Right renal pelvis (tissue), 4 donors: ENCODE data around the gene NDE1. TPM values are rescaled to one million over a fixed set of nuclear protein-coding genes. Genes with fewer than 3 reads are reported as not detected.
"Not testable (repeated sequence)": the region's sequence is repeated elsewhere in the genome, so short reads cannot be mapped to it uniquely, and the experiment has no call there.

ENCODE experiments used
- DNase-seq, 4 donors: peaks; one replicate each; pipeline ENCODE4 v3.0.0-alpha.2; 2013; ENCODE audit warnings: low read depth in 4 of 4, low spot score in 3 of 4, missing footprints in 1 of 4
- polyA plus RNA-seq, 4 donors: library from polyadenylated mRNA; unstranded; fragments of 120-200 nt; gene quantifications; one replicate each; pipeline ENCODE4 v1.2.1, GENCODE V29; 2013; ENCODE audit not compliant: insufficient read length in 4 of 4

Gene NDE1
- polyA plus RNA-seq, 4 donors, result 38.8 to 43.4 (median 40.5) TPM

DNA sequence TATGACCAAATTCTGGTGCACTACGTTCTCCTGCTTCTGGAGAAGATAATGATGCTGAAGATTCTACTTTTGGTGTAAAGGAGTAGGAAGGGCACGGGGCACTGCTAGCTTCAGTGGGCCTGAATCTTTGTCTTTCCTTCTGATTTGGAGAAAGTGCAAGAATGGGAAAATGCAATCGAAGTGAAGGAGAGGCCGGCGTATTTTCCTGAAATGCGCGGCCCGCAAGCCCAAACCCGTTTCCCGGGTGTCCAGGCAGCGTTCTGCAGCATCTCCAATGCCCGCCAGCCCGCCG, 372 bp upstream of the NDE1 start:
- DNase-seq, result no peak

DNA sequence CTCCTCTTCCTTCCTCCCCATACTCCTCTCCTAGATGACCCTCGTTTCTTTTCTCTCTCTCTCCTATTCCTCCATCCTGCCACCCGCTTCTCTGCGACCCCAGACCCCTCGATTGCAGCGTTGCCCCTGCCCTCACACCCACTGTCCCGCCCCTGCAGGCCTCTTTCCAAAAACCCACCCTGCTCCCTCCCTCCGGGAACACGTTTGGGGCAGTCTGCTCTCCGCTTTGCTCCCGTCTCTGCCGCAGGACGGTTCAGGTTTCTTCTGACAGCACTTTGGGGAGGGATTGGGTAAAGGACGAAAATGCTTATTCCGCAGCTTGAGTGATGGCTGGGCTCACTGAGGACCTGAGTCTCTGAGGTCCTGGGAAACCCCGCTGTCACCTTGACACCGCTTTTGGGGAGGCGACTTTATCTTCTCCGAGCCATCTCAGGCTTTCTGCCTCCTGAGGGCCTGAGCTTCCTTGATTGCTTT, 690 bp downstream of the NDE1 start:
- peak in 1 of 4 donors; percentile 16 for DNase-seq

DNA sequence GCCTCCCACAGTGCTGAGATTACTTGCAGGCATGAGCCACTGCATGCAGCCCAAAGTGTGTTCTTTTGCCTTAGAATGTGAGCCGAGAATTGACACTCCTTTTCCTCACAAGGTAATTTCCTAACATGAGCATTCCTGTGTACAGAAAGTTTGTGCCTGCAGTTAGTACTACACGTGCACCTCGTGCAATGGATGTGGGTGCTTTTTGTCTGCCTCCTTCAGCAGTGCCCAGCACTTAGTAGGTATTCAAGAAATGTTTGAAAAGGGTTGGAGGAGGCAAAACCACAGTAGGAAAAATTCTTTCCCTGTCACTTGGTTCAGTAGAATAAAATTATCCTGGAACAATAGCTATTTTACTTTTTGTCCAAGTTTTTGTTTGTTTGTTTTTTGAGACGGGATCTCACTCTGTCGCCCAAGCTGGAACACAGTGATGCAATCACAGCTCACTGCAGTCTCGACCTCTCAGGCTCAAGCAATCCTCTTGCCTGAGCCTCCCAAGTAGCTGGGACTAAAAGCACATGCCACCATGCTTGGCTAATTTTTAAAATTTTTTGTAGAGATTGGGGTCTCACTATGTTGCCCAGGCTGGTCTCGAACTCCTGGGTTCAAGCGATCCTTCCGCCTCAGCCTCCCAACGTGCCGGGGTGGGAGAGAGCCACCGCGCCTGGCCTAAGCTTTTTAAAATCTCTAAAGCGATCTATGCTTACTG, 2.4 kb downstream of the NDE1 start:
- no peak for DNase-seq

DNA sequence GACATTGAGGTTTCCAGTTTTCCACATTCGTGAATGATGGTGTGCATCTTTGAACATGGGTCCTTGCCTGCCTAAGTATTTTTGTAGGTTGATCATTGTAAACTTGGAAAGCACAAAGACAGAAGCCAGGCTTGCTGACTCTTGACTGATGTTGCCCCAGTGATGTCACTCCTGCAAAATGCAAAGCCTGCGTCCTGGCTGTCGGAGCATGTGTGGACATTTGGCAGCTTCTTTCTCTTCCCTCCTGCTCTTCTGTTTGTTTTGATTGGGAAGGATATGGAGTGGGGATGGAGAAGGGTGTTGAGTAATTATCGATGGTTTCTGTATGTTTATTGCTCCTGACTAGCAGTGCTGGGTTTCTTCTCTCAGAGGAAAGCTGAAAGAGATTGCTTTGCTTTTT, 3.2 kb downstream of the NDE1 start:
- DNase-seq, result no peak

DNA sequence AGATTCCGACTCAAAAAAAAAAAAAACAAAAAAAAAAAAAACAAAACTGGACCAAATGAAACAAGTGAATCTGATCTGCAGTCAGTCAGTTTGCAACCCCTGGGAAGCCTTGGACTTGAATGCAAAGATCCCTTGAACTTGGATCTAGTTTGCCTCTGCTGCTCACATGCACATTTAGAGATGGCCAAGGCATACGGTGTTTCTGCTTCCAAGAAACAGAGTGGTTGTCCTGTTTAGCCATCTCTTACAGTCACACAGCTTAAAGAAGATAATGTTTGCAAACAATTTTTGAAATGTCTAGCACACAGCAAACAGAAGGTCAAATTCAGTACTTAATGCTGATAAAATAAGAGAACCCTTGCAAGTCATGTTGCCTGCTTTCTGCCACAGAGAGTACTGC, 4.5 kb downstream of the NDE1 start:
- DNase-seq, result no peak

DNA sequence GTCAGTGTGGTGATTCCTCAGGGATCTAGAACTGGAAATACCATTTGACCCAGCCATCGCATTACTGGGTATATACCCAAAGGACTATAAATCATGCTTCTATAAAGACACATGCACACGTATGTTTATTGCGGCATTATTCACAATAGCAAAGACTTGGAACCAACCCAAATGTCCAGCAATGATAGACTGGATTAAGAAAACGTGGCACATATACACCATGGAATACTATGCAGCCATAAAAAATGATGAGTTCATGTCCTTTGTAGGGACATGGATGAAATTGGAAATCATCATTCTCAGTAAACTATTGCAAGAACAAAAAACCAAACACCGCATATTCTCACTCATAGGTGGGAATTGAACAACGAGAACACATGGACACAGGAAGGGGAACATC, 5.5 kb downstream of the NDE1 start:
- DNase-seq, result not testable (repeated sequence)

DNA sequence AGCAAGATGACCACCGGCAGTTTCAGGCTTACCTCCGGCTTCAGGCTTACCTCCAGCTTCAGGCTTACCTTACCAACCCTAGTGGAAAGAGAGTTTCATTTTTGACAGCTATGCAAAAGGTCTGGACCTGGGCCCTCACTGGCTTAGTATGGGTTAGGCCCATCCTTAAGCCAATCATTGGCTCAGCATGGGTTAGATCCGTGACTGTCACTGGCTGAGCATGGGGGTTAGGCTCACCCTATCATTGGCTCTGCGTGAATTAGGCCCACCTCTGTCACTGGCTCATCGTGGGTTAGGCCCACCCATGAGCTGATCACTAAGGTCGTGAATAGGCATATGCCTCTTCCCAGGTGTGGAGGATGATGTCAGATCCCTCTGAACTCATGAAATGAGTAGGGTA, 8.1 kb downstream of the NDE1 start:
- no peak for DNase-seq

DNA sequence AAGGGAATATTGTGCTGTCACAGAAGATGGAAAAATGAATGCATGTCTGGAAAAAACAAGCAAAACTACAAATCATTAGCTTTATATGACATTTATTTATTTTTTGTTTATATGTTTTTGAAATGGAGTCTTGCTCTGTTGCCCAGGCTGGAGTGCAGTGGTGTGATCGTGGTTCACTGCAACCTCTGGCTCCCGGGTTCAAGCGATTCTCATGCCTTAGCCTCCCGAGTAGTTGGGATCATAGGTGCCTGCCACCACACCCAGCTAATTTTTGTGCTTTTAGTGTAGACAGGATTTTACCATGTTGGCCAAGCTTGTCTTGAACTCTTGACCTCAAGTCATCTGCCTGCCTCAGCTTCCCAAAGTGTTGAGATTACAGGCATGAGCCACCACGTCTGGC, 8.5 kb downstream of the NDE1 start:
- DNase-seq, result no peak

DNA sequence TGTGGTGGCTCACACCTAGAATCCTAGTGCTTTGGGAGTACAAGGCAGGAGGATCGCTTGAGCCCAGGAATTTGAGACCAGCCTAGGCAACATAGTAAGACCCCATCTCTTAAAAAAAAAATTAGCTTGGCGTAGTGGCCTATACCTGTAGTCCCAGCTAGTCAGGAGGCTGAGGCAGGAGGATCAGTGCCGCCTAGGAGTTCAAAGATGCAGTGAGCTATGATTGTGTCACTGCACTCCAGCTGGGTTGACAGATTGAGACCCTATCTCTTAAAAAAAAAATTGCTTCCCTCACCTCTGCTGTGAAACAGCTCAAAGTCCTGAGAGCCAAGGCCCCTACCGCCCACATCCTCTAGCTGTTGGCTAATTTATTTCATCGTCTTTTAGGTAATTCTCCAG, 10.2 kb downstream of the NDE1 start:
- no peak for DNase-seq

DNA sequence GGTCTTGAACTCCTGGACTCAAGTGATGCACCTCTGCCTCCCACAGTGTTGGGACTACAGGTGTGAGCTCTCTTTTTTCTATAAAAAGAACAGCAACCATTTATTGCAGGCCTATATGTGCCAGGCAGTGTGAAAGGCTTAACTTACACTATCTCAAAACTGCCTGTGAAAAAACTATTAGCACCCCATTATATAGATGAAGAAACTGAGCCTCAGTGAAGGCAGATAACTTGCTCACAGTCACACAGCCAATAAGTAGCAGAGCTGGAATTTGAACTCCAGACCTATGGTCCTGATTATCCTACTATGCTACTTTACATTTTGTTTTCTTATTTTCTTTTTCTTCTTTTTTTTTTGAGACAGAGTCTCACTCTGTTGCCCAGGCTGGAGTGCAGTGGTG, 15.1 kb downstream of the NDE1 start:
- DNase-seq, result no peak

DNA sequence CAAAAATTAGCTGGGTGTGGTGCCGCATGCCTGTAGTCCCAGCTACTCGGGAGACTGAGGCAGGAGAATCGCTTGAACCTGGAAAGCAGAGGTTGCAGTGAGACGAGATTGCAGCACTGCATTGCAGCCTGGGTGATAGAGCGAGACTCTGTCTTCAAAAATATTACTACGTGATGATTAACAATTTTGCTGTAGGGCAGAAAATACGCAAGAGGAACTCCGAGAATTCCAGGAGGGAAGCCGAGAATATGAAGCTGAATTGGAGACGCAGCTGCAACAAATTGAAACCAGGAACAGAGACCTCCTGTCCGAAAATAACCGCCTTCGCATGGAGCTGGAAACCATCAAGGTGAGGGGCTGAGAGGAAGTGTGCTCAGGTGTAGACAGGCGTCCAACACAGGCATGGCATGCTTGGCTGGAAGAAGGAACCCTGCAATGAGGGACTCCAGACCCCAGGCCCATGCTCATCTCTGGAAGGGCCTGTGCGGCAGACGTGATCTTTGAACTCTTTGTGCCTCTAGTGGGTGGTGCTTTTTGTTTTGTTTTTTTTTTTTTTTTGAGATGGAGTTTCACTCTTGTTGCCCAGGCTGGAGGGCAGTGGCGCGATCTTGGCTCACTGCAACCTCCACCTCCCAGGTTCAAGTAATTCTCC, 17.2 kb downstream of the NDE1 start:
- no peak for DNase-seq

DNA sequence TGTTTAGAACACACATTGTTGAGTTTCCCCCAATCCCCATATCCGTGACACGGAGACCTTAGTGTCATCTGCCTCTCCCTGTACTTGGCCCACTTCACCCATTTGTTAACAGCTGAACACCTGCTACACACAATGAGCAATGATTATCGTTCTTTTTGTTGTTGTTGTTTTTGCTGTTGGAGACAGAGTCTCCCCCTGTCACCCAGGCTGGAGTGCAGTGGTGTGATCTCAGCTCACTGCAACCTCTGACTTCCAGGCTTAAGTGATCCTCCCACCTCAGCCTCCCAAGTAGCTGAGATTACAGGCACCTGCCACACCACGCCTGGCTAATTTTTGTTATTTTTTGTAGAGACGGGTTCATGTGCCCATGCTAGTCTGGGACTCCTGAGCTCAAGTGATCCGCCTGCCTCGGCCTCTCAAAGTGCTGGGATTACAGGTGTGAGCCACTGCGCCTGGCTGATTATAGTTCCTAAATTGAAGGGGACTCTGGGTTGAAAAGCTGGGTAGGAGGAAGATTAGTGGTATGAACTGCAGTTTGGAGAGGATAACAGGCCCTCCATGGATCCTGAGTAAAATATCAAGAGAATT, 21.6 kb downstream of the NDE1 start:
- no peak for DNase-seq

DNA sequence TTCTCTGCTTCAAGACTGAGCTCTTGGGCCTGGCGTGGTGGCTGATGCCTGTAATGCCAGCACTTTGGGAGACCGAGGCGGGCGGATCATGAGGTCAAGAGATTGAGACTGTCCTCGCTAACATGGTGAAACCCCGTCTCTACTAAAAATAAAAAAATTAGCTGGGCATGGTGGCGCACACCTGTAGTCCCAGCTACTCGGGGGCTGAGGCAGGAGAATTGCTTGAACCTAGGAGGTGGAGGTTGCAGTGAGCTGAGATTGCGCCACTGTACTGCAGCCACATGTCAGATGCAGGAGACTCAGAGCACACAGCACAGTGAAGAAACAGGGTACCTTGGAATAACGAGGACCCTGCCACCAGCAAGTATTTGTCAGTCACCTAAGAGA, 22.1 kb downstream of the NDE1 start:
- not testable (repeated sequence) for DNase-seq

DNA sequence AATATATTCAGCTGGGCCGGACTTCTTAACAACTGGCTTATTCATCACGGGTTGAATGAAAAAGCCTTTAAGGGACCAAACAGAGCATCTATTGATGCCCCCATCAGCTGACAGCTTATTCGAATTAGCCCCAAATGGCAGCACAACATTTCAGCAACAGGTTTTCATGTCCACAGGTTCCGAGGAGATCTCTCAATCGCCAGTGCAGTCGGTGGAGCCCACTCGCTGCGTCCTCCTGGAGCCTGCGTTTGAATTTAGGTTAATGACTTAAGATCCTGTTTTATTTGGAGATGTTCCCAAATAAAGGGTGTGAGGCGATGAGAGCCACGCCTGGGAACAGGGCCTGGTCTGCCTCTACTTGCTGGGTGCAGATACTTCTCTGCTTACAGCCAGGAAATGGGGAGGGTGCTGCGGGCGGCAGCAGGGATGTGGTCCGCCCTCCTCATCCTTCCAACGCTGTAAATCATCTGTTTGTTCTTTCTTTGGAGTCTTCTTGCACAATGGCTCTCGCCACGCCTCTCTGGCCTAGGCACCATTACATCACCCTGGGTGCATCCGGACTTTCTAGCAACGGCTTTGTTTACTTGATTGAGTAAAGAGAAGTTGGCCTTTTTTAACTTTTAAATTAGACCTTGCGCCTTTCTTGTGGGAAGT, 22.6 kb downstream of the NDE1 start:
- peak; percentile 32 to 57 (median 42) for DNase-seq

DNA sequence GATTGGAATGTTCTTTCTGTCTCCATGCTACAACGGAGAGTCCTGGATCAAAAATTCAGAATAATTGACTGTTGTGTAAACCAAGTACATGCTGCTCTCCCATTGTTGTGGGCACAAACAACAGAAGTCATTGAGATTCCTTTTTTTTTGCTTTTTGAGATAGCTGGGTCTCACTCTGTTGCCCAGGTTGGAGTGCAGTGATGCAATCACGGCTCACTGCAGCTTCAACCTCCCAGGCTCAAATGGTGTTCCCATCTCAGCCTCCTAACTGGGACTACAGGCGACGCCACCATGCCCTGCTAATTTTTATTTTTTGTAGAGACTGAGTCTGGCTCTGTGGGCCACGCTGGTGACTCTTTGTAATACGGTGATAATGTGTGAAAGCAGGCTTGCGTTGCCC, 24.5 kb downstream of the NDE1 start:
- no peak for DNase-seq

DNA sequence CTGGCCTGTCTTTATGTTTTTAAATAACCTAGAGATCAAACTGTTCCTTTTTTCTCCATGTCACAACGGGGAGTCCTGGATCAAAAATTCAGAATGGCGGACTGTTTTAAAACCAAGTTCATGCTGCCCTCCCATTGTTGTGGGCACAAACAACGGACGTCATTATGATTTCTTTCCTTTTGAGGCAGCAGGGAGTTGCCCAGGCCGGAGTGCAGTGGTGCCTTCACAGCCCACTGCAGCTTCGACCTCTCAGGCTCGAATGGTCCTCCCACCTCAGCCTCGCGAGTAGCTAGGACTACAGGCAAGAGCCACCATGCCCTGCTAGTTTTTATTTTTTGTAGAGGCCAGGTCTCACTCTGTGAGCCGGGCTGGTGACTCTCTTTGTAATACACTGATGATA, 26.5 kb downstream of the NDE1 start:
- DNase-seq, result no peak

DNA sequence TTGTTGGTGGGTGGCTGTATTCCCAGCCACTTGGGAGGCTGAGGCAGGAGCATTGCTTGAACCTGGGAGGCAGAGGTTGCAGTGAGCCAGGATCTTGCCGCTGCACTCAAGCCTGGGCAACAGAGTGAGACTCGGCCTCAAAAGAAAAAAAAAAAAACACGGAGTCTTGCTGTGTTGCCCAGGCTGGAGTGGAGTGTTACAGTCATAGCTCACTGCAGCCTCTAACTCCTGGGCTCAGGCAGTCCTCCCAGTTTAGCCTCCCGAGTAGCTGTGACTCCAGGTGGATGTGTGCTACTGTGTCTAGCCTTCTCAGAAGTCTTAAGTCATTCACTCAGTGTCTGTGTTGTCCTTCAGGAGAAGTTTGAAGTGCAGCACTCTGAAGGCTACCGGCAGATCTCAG, 27.4 kb downstream of the NDE1 start:
- no peak for DNase-seq

DNA sequence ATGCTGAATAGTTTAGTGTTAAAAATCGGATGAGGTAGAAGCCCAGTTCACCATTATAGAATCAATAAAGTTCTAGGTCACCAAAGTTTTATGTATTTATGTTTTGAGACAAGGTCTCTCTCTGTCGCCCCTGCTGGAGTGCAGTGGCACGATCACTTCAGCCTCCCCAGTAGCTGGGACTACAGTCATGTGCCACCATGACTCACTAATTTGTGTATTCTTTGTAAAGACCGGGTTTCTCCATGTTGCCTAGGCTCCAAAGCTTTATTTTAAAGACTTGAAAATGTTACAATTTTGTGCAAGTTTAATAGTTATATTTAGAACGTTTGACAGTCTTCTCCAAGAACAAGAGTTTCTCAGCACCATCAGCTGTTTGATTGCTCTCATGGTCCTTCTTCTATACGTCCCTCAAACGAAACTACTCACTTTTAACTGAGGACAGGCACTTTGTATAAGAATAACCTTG, 32.1 kb downstream of the NDE1 start:
- no peak for DNase-seq

DNA sequence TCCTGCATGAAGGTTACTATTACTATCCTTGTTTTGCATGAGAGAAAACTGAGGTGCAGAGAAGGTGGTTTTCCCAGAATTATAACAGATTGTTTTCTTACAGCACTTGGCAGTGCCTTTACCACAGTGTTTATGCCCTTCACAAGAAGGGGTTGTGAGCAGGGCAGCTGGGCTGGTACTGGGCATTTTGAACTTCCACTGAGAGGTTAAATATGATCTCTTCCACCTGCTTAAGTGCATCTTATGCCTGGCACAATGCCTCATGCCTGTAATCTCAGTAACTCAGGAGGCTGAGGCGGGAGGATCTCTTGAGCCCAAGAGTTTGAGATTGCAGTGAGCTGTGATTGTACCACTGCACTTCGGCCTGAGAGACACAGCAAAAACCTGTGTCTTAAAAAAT, 36.2 kb downstream of the NDE1 start:
- no peak for DNase-seq

DNA sequence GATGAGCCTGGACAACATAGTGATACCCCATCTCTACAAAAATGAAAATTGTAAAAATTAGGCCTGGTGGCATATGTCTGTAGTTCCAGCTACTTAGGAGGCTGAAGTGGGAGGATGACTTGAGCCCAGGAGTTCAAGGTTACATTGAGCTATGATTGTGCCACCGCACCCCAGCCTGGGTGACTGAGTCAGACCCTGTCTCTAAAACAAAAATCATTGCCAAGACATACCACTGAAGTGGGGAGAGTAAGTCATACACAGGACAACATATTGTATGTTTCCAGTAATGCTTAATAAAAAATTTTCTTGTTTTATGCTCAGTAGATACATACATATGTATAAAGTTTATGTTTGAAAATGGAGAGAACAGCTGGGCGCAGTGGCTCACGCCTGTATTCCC, 39.2 kb downstream of the NDE1 start:
- DNase-seq, result no peak

DNA sequence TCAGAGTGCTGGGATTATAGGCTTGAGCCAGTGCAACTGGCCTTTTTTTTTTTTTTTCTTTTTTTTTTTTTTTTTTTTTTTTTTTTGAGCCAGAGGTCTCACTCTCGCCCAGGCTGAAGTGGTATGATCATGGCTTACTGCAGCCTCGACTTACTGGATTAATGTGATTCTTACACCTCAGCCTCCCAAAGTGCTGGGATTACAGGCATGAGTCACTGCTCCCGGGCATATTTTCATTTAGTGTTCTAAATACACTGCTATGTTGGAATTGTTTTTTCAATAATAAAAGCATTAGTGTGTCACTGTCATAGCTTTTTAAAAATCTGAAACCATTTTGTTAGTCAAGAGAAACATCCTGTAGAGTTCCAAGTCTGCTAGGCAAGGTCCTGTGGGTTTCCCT, 40.3 kb downstream of the NDE1 start:
- DNase-seq, result no peak

DNA sequence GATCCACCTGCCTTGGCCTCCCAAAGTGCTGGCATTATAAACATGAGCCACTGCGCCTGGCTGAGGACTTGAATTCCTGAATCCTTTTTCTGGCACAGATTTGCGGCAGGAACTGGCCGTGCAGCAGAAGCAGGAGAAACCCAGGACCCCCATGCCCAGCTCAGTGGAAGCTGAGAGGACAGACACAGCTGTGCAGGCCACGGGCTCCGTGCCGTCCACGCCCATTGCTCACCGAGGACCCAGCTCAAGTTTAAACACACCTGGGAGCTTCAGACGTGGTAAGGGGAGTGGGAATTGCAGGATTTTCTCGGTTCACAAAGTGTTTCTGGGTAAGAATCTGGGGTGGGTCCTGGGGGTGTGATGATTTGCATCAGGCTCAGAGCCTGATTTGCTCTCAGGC, 41.0 kb downstream of the NDE1 start:
- DNase-seq, result no peak
